Measurements from ENCODE around the gene MOV10L1.
"Not testable (repeated sequence)": the region's sequence is repeated elsewhere in the genome, so short reads cannot be mapped to it uniquely, and the experiment has no call there.

The MOV10L1 gene

GRCh38 chr22:50160947-50161346 lies 71.1 kb downstream of the MOV10L1 start:
- no peak for DNase-seq (ENCODE audit: low read depth)

- DNase-seq (ENCODE audit: low read depth) = no peak
These were observed 71.9 kb downstream of the MOV10L1 start for GRCh38 chr22:50161508-50162390.

GRCh38 chr22:50162391-50162956 lies 72.7 kb downstream of the MOV10L1 start:
- DNase-seq (ENCODE audit: low read depth) = no peak

- no peak for DNase-seq (ENCODE audit: low read depth)
These were observed 75.8 kb downstream of the MOV10L1 start for GRCh38 chr22:50165436-50166123.

- no peak for DNase-seq (ENCODE audit: low read depth)
These were observed 78.1 kb downstream of the MOV10L1 start for GRCh38 chr22:50167689-50168489.

- not testable (repeated sequence) for DNase-seq (ENCODE audit: low read depth)
These were observed 78.8 kb downstream of the MOV10L1 start for GRCh38 chr22:50168490-50169180.

GRCh38 chr22:50169181-50169759 lies 79.5 kb downstream of the MOV10L1 start:
- no peak for DNase-seq (ENCODE audit: low read depth)

- no peak for DNase-seq (ENCODE audit: low read depth)
These were observed 80.1 kb downstream of the MOV10L1 start for GRCh38 chr22:50169774-50170341.

GRCh38 chr22:50170453-50171318 lies 80.9 kb downstream of the MOV10L1 start, which contains the start of gene PANX2:
Gene PANX2 (plus strand): TSS chr22:50170731. CDS start chr22:50170731, 0 bp downstream.
- no peak for DNase-seq (ENCODE audit: low read depth)

GRCh38 chr22:50171319-50171964 lies 81.6 kb downstream of the MOV10L1 start:
- no peak for DNase-seq (ENCODE audit: low read depth)

- no peak for DNase-seq (ENCODE audit: low read depth)
These were observed 82.2 kb downstream of the MOV10L1 start for GRCh38 chr22:50171965-50172421.

- DNase-seq (ENCODE audit: low read depth) = no peak
These were observed 83.6 kb downstream of the MOV10L1 start for GRCh38 chr22:50173311-50173982.

GRCh38 chr22:50173983-50174355 lies 84.2 kb downstream of the MOV10L1 start:
- DNase-seq (ENCODE audit: low read depth) = no peak

- DNase-seq (ENCODE audit: low read depth) = no peak
These were observed 84.8 kb downstream of the MOV10L1 start for GRCh38 chr22:50174382-50175190.

- no peak for DNase-seq (ENCODE audit: low read depth)
These were observed 85.3 kb downstream of the MOV10L1 start for GRCh38 chr22:50175191-50175461.

GRCh38 chr22:50175921-50176849 lies 86.4 kb downstream of the MOV10L1 start:
- no peak for DNase-seq (ENCODE audit: low read depth)

Data from non-pigmented ciliary epithelial cell (primary cell).